Measurements from ENCODE around the gene IL23R.

DNA sequence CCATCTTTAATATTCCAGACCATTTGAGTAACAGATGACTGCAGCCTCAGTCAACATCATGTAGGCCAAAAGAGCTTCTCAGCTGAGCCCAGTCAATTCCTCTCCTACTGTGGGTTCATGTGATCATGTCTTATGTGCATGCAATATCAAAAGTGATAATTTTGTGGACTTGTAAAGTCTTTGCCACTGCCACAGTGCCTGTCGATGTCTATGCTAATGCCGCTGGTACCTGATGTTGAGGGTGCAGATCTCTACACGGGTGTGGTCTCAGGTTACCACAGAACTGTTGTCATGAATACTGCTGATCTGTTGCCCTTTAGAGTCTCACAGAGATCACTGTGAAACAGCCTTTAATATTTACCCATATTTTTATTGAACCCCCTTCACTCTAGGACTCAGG lies 20.2 kb upstream of the IL23R start:
- TF ChIP-seq, protein P1, sequence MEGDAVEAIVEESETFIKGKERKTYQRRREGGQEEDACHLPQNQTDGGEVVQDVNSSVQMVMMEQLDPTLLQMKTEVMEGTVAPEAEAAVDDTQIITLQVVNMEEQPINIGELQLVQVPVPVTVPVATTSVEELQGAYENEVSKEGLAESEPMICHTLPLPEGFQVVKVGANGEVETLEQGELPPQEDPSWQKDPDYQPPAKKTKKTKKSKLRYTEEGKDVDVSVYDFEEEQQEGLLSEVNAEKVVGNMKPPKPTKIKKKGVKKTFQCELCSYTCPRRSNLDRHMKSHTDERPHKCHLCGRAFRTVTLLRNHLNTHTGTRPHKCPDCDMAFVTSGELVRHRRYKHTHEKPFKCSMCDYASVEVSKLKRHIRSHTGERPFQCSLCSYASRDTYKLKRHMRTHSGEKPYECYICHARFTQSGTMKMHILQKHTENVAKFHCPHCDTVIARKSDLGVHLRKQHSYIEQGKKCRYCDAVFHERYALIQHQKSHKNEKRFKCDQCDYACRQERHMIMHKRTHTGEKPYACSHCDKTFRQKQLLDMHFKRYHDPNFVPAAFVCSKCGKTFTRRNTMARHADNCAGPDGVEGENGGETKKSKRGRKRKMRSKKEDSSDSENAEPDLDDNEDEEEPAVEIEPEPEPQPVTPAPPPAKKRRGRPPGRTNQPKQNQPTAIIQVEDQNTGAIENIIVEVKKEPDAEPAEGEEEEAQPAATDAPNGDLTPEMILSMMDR (IDR thresholded peaks at IDR 0.05): no peak
- TF ChIP-seq EZH2 (IDR thresholded peaks at IDR 0.05; ENCODE audit: borderline replicate concordance, insufficient read depth, low read depth, low read length, poor library complexity, severe bottlenecking): no peak
